ENCODE data around the gene UGT2A1.

Gene UGT2A1

GRCh38 chr4:69568787-69569186 is 84.3 kb downstream of the UGT2A1 start:
- no peak for TF ChIP-seq PKNOX1 (IDR thresholded peaks at IDR 0.05)
- no peak for TF ChIP-seq ARNT (IDR thresholded peaks at IDR 0.05)
- no peak for TF ChIP-seq L3MBTL2 (conservative IDR thresholded peaks at IDR 0.05)
- TF ChIP-seq FOXK2 (IDR thresholded peaks at IDR 0.05): no peak
- TF ChIP-seq ELF4 (IDR thresholded peaks at IDR 0.05): no peak
- TF ChIP-seq SP1 (IDR thresholded peaks at IDR 0.05): no peak
- TF ChIP-seq BHLHE40 (IDR thresholded peaks at IDR 0.05; ENCODE audit: borderline replicate concordance): no peak
- TF ChIP-seq NFRKB (IDR thresholded peaks at IDR 0.05): no peak
- no peak for TF ChIP-seq FOXA1 (IDR thresholded peaks at IDR 0.05)
- TF ChIP-seq TARDBP (IDR thresholded peaks at IDR 0.05): no peak
- TF ChIP-seq SUZ12 (IDR thresholded peaks at IDR 0.05): no peak
- no peak for TF ChIP-seq LEF1 (IDR thresholded peaks at IDR 0.05; ENCODE audit: borderline replicate concordance)
- TF ChIP-seq HDGF (IDR thresholded peaks at IDR 0.05; ENCODE audit: borderline replicate concordance): no peak
- TF ChIP-seq CTBP1 (IDR thresholded peaks at IDR 0.05; ENCODE audit: borderline replicate concordance): no peak
- no peak for TF ChIP-seq FOXM1 (IDR thresholded peaks at IDR 0.05; ENCODE audit: borderline replicate concordance)
- TF ChIP-seq ZNF384 (IDR thresholded peaks at IDR 0.05): no peak
- ChIA-PET CTCF (no interaction called here), POLR2A (no interaction called here)
- no peak for DNase-seq (ENCODE audit: extremely low spot score)

GRCh38 chr4:69563424-69563823 is 89.6 kb downstream of the UGT2A1 start:
- TF ChIP-seq LEF1 (IDR thresholded peaks at IDR 0.05; ENCODE audit: borderline replicate concordance) (no peak), BHLHE40 (IDR thresholded peaks at IDR 0.05; ENCODE audit: borderline replicate concordance) (no peak), SUZ12 (IDR thresholded peaks at IDR 0.05) (no peak), L3MBTL2 (conservative IDR thresholded peaks at IDR 0.05) (no peak)
- ChIA-PET CTCF (no interaction called here), POLR2A (no interaction called here)
- no peak for DNase-seq (ENCODE audit: extremely low spot score)

- DNase-seq (ENCODE audit: extremely low spot score): no peak
- no peak for TF ChIP-seq CTBP1 (IDR thresholded peaks at IDR 0.05; ENCODE audit: borderline replicate concordance)
- TF ChIP-seq SUZ12 (IDR thresholded peaks at IDR 0.05): no peak
- TF ChIP-seq ELF4 (IDR thresholded peaks at IDR 0.05): no peak
- TF ChIP-seq NFRKB (IDR thresholded peaks at IDR 0.05): no peak
- TF ChIP-seq FOXK2 (IDR thresholded peaks at IDR 0.05): no peak
- no peak for TF ChIP-seq FOXA1 (IDR thresholded peaks at IDR 0.05)
- TF ChIP-seq TARDBP (IDR thresholded peaks at IDR 0.05): no peak
- TF ChIP-seq SP1 (IDR thresholded peaks at IDR 0.05): no peak
- TF ChIP-seq LEF1 (IDR thresholded peaks at IDR 0.05; ENCODE audit: borderline replicate concordance): no peak
- no peak for TF ChIP-seq ZNF384 (IDR thresholded peaks at IDR 0.05)
- ChIA-PET CTCF (interaction anchor here (0.6 kb wide), 1 partner anchor 78 kb away, joined by 4 read pairs; no protein-coding TSS in a partner anchor), POLR2A (no interaction called here)
These were observed 103.4 kb downstream of the UGT2A1 start for GRCh38 chr4:69549651-69550050.

- POLR2A ChIA-PET: interaction anchor here (1.1 kb wide), 1 partner anchor 408 kb away, joined by 3 read pairs; no protein-coding TSS in a partner anchor
- no peak for DNase-seq (ENCODE audit: extremely low spot score)
- CTCF ChIA-PET: no interaction called here
- TF ChIP-seq FOXA1 (IDR thresholded peaks at IDR 0.05) (no peak), FOXM1 (IDR thresholded peaks at IDR 0.05; ENCODE audit: borderline replicate concordance) (no peak), ELF4 (IDR thresholded peaks at IDR 0.05) (no peak), HDGF (IDR thresholded peaks at IDR 0.05; ENCODE audit: borderline replicate concordance) (no peak), BHLHE40 (IDR thresholded peaks at IDR 0.05; ENCODE audit: borderline replicate concordance) (no peak), ARNT (IDR thresholded peaks at IDR 0.05) (no peak), L3MBTL2 (conservative IDR thresholded peaks at IDR 0.05) (no peak), FOXK2 (IDR thresholded peaks at IDR 0.05) (no peak), NFRKB (IDR thresholded peaks at IDR 0.05) (no peak)
These were observed 106.8 kb downstream of the UGT2A1 start for GRCh38 chr4:69546134-69546765.

Measured in HEK293T (cell line).